ENCODE results near the gene POMC.
"Not testable (repeated sequence)": the region's sequence is repeated elsewhere in the genome, so short reads cannot be mapped to it uniquely, and the experiment has no call there.

DNA sequence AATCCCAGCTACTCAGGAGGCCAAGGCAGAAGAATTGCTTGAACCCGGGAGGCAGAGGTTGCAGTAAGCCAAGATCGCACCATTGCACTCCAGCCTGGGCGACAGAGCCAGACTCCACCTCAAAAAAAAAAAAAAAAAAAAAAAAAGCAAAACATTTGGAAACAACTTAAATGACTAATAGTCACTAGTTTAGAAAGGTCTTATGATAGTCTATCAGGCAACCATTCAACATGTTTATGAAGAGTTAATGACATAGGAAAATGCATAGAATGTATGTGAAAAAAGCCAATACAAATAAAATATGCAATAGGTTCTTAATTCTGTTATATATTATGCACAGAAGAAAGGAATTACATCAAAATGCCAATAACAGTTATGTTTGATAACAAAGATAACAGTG, 41.3 kb downstream of the POMC start:
- TF ChIP-seq, protein P1, sequence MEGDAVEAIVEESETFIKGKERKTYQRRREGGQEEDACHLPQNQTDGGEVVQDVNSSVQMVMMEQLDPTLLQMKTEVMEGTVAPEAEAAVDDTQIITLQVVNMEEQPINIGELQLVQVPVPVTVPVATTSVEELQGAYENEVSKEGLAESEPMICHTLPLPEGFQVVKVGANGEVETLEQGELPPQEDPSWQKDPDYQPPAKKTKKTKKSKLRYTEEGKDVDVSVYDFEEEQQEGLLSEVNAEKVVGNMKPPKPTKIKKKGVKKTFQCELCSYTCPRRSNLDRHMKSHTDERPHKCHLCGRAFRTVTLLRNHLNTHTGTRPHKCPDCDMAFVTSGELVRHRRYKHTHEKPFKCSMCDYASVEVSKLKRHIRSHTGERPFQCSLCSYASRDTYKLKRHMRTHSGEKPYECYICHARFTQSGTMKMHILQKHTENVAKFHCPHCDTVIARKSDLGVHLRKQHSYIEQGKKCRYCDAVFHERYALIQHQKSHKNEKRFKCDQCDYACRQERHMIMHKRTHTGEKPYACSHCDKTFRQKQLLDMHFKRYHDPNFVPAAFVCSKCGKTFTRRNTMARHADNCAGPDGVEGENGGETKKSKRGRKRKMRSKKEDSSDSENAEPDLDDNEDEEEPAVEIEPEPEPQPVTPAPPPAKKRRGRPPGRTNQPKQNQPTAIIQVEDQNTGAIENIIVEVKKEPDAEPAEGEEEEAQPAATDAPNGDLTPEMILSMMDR (IDR thresholded peaks at IDR 0.05) = not testable (repeated sequence)
- not testable (repeated sequence) for TF ChIP-seq POLR2AphosphoS5 (IDR thresholded peaks at IDR 0.05)
